ENCODE measurements around the gene GDF15. TPM values are rescaled to one million over a fixed set of nuclear protein-coding genes. Genes with fewer than 3 reads are reported as not detected.
A peak's percentile ranks its signal among the peaks of the same experiment; 100 is the strongest.
"Not testable (repeated sequence)": the region's sequence is repeated elsewhere in the genome, so short reads cannot be mapped to it uniquely, and the experiment has no call there.

The GDF15 gene
- total RNA-seq, 1 experiment from 2014 or later: 56.6 TPM

GRCh38 chr19:18373892-18374629 is 11.9 kb upstream of the GDF15 start:
- Mint-ChIP-seq H3K9me3 (ENCODE audit: low read depth, unreplicated experiment) (no peaks in the 10 kb centered on the region), H3K4me1 (ENCODE audit: low read depth, unreplicated experiment) (peaks cover 12% of the 10 kb centered on the region), H3K27ac (ENCODE audit: unreplicated experiment) (peak overlapping the region; percentile 93), H3K27me3 (ENCODE audit: unreplicated experiment) (no peaks in the 10 kb centered on the region), H3K36me3 (ENCODE audit: insufficient read depth, unreplicated experiment) (peaks cover 19% of the 10 kb centered on the region), H3K4me3 (ENCODE audit: low read depth, unreplicated experiment) (no peak overlapping the region)
- TF ChIP-seq CTCF (IDR thresholded peaks at IDR 0.05; ENCODE audit: unreplicated experiment): no peak
- CTCF ChIA-PET: interaction anchor here (0.6 kb wide), 1 partner anchor 14 kb away, joined by 8 read pairs; no protein-coding TSS in a partner anchor
- BruUV-seq (replicated peaks): TSS peak; percentile 83
- intact Hi-C loops (cut with micrococcal nuclease; ENCODE audit: unreplicated experiment): no loop called here
- DNase-seq: peak; percentile 91

- Mint-ChIP-seq H3K9me3 (ENCODE audit: low read depth, unreplicated experiment) (no peaks in the 10 kb centered on the region), H3K27ac (ENCODE audit: unreplicated experiment) (peak overlapping the region; percentile 91), H3K27me3 (ENCODE audit: unreplicated experiment) (no peaks in the 10 kb centered on the region), H3K4me3 (ENCODE audit: low read depth, unreplicated experiment) (no peak overlapping the region), H3K4me1 (ENCODE audit: low read depth, unreplicated experiment) (peaks cover 12% of the 10 kb centered on the region), H3K36me3 (ENCODE audit: insufficient read depth, unreplicated experiment) (peaks cover 30% of the 10 kb centered on the region)
- intact Hi-C loops (cut with micrococcal nuclease; ENCODE audit: unreplicated experiment): no loop called here
- BruUV-seq (replicated peaks): no TSS peak
- CTCF ChIA-PET: interaction anchor here (0.7 kb wide), 1 partner anchor 13 kb away, joined by 7 read pairs; no protein-coding TSS in a partner anchor
- no peak for TF ChIP-seq CTCF (IDR thresholded peaks at IDR 0.05; ENCODE audit: unreplicated experiment)
- no peak for DNase-seq
Measured at GRCh38 chr19:18377026-18377425, 8.9 kb upstream of the GDF15 start.

GRCh38 chr19:18379803-18380747 is 5.9 kb upstream of the GDF15 start:
- H3K4me1 Mint-ChIP-seq (ENCODE audit: low read depth, unreplicated experiment): no peaks in the 10 kb centered on the region
- H3K27ac Mint-ChIP-seq (ENCODE audit: unreplicated experiment): peak overlapping the region; percentile 91
- H3K9me3 Mint-ChIP-seq (ENCODE audit: low read depth, unreplicated experiment): no peaks in the 10 kb centered on the region
- CTCF ChIA-PET: interaction anchor here (1.6 to 1.8 kb wide), 2 partner anchors 22 to 101 kb away, joined by 3 to 5 read pairs; no protein-coding TSS in a partner anchor
- H3K36me3 Mint-ChIP-seq (ENCODE audit: insufficient read depth, unreplicated experiment): peaks cover 16% of the 10 kb centered on the region
- TSS peak; percentile 67 for BruUV-seq (replicated peaks)
- no peaks in the 10 kb centered on the region for H3K27me3 Mint-ChIP-seq (ENCODE audit: unreplicated experiment)
- DNase-seq: peak; percentile 80
- no peak overlapping the region for H3K4me3 Mint-ChIP-seq (ENCODE audit: low read depth, unreplicated experiment)
- intact Hi-C loops (cut with micrococcal nuclease; ENCODE audit: unreplicated experiment): no loop called here
- TF ChIP-seq CTCF (IDR thresholded peaks at IDR 0.05; ENCODE audit: unreplicated experiment): no peak

- no TSS peak for BruUV-seq (replicated peaks)
- no peak for TF ChIP-seq CTCF (IDR thresholded peaks at IDR 0.05; ENCODE audit: unreplicated experiment)
- H3K4me3 Mint-ChIP-seq (ENCODE audit: low read depth, unreplicated experiment): no peak overlapping the region
- H3K4me1 Mint-ChIP-seq (ENCODE audit: low read depth, unreplicated experiment): peaks cover 7% of the 10 kb centered on the region
- peaks cover 19% of the 10 kb centered on the region for H3K36me3 Mint-ChIP-seq (ENCODE audit: insufficient read depth, unreplicated experiment)
- peak overlapping the region; percentile 91 for H3K27ac Mint-ChIP-seq (ENCODE audit: unreplicated experiment)
- CTCF ChIA-PET: interaction anchor here (1.6 to 1.8 kb wide), 2 partner anchors 21 to 101 kb away, joined by 3 to 5 read pairs; no protein-coding TSS in a partner anchor
- intact Hi-C loops (cut with micrococcal nuclease; ENCODE audit: unreplicated experiment): no loop called here
- DNase-seq: no peak
- no peaks in the 10 kb centered on the region for H3K9me3 Mint-ChIP-seq (ENCODE audit: low read depth, unreplicated experiment)
- H3K27me3 Mint-ChIP-seq (ENCODE audit: unreplicated experiment): no peaks in the 10 kb centered on the region
Measured at GRCh38 chr19:18380843-18381242, 5.1 kb upstream of the GDF15 start.

GRCh38 chr19:18383622-18384021 is 2.3 kb upstream of the GDF15 start:
- H3K27ac Mint-ChIP-seq (ENCODE audit: unreplicated experiment); intact Hi-C loops (cut with micrococcal nuclease; ENCODE audit: unreplicated experiment); H3K4me1 Mint-ChIP-seq (ENCODE audit: low read depth, unreplicated experiment); H3K4me3 Mint-ChIP-seq (ENCODE audit: low read depth, unreplicated experiment); BruUV-seq (replicated peaks); H3K27me3 Mint-ChIP-seq (ENCODE audit: unreplicated experiment); H3K9me3 Mint-ChIP-seq (ENCODE audit: low read depth, unreplicated experiment); CTCF ChIA-PET; DNase-seq: not testable (repeated sequence)
- H3K36me3 Mint-ChIP-seq (ENCODE audit: insufficient read depth, unreplicated experiment): peaks cover 42% of the 10 kb centered on the region
